AG09309 (cell line): ENCODE results near the gene CHIT1.

Experiments used
- DNase-seq: peaks from one replicate; pipeline ENCODE4 v3.0.0-alpha.2; 2010; ENCODE audit warnings: low read depth
- H3K4me3 ChIP-seq: 2 replicates; pipeline ENCODE4 v1.5.1; 2011; ENCODE audit warnings: mild to moderate bottlenecking, low read depth, low read length, moderate library complexity; ENCODE audit not compliant: control insufficient read depth
- CTCF ChIP-seq: IDR thresholded peaks from 2 replicates; pipeline ENCODE4 v1.5.1; 2011; ENCODE audit warnings: mild to moderate bottlenecking, low read depth, low read length, inconsistent platforms; ENCODE audit not compliant: insufficient read depth, control insufficient read depth; ENCODE audit errors: missing control alignments

Gene CHIT1

GRCh38 chr1:203215573-203215972 lies 13.9 kb downstream of the CHIT1 start:
- TF ChIP-seq CTCF, result no peak
- no peak overlapping the region for H3K4me3 ChIP-seq
- no peak for DNase-seq

GRCh38 chr1:203214871-203215270 lies 14.6 kb downstream of the CHIT1 start:
- TF ChIP-seq CTCF, result no peak
- DNase-seq, result no peak
- no peak overlapping the region for H3K4me3 ChIP-seq

GRCh38 chr1:203213126-203213525 lies 16.3 kb downstream of the CHIT1 start:
- H3K4me3 ChIP-seq, result no peak overlapping the region
- TF ChIP-seq CTCF, result no peak
- no peak for DNase-seq

GRCh38 chr1:203211812-203212211 lies 17.7 kb downstream of the CHIT1 start:
- H3K4me3 ChIP-seq, result no peak overlapping the region
- no peak for TF ChIP-seq CTCF
- DNase-seq, result no peak

- H3K4me3 ChIP-seq, result no peak overlapping the region
- no peak for TF ChIP-seq CTCF
- DNase-seq, result no peak
Measured at GRCh38 chr1:203210988-203211387, 18.5 kb downstream of the CHIT1 start.

- TF ChIP-seq CTCF, result no peak
- no peak overlapping the region for H3K4me3 ChIP-seq
- DNase-seq, result no peak
Measured at GRCh38 chr1:203210350-203210749, 19.1 kb downstream of the CHIT1 start.

GRCh38 chr1:203208181-203208580 lies 21.3 kb downstream of the CHIT1 start:
- DNase-seq, result no peak
- no peak for TF ChIP-seq CTCF
- H3K4me3 ChIP-seq, result no peak overlapping the region
